GM19193 (cell line): ENCODE results near the gene SERPINE2.

Experiments
- POLR2A ChIP-seq: IDR thresholded peaks from 4 replicates; pipeline ENCODE4 v1.6.1; 2011; ENCODE audit not compliant: insufficient read depth, insufficient read length; ENCODE audit errors: extremely low read depth

The SERPINE2 gene

GRCh38 chr2:224032283-224032682 is 6.8 kb downstream of the SERPINE2 start:
- no peak for TF ChIP-seq POLR2A

- no peak for TF ChIP-seq POLR2A
Measured at GRCh38 chr2:224031358-224031970, 7.6 kb downstream of the SERPINE2 start.

DNA sequence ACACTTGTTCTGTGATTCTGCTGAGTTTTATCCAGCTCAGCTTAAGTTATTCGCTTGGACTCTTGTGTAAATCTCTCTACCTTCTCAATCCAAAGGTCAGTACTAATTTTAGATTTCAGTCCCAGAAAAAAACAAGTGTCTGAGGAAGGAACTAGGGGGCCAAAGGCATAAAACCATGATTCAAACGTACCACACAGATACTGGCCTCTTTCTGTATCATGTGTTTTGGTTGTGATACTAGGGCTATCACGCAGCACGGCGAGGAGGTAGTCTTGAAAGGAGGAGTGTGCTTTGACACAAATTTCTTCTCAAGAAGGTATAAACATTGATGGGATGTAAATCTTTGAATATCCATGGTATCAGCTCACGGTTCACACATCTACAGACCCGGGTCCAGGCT is 8.3 kb downstream of the SERPINE2 start:
- TF ChIP-seq POLR2A, result no peak

DNA sequence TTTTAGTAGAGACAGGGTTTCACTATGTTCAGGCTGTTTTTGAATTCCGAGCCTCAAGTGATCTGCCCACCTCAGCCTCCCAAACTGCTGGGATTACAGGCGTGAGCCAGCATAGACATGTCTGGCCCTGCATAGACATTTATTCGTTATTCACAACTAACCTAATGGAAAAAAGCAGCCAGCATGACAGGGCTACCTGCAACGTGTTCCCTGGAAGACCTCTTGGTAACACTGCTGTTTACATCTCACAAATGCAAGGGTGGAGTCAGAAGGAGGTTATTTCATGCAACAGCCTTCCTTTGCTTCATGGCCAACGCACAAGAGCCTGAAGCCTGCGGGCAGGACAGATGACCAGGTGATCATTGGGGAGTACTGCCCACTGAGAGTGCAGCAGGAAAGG is 9.2 kb downstream of the SERPINE2 start:
- no peak for TF ChIP-seq POLR2A

DNA sequence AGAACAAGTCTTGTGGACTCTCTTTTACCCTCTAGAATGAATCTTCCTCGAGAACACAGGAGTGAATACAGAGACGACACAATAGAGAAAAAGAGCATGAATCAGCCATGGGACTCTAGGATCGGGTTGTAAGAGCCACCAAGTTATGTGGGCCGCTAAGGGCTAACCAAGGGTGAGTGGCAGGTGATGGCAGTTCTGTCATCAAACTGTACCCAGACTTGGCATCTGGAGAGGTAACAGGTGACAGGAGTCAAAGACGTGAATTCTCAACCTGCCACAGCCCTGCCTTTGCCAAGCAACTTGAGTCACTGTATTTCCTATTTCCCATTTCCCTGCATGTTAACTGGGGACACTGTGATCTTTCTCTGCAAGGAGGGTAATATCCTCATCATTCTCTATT is 11.2 kb downstream of the SERPINE2 start:
- TF ChIP-seq POLR2A, result no peak

- no peak for TF ChIP-seq POLR2A
Measured at GRCh38 chr2:224027070-224027469, 12.0 kb downstream of the SERPINE2 start.

DNA sequence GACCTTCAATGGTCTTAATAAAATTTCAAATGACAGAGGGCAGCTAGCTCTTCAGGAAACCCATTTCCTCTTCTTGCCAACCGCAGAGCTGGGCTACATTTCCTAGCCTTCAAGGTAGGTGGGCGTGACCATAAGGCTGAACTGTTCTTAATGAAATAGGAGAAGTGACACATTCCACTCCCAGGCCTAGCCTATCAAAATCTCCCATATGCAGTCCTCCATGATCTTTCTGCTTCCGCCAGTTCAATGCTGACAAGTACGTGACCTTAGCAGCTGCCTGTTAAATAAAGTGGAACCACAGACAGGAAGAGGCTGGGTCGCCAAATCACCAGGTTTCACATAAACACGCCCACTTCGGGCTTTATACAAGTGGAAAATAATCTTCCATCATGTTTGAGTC is 13.2 kb downstream of the SERPINE2 start:
- TF ChIP-seq POLR2A, result no peak

DNA sequence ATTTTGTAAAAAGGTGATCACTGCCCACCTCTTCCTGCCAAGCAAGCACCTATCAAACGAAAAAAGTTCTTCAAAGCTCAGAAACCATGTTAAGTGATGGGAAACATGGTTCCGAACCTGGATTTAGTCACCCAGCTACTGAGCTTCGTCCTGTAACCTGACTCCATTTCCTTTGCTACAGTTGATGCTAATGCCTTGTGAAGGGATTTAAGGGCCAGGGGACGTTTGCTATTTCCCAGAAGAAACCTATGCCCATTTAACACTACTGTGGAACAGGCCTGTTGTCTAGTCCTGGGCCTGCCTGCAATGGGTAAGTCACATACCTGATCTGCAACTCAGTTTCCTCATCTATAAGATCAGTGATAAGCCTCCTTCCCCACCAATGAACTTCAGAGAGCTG is 14.8 kb downstream of the SERPINE2 start:
- no peak for TF ChIP-seq POLR2A

DNA sequence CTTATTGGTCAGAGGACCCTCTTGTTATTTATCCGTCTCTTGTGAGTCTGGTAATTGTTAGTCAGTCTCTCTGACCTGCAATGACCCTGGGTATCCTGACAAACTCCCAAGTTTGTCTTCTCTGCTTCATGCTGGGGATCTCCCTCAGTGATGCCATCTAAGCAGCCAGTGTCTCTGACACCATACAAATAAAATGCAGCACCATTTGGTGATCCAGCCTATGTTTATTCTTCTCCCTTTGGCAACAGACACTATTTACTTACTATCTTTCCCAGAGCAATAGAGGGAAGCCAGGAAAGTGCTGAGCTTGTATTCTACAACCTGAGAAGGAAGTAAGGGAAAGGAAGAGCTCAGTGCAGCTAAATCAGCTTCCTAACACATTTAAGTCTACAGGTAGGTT is 15.9 kb downstream of the SERPINE2 start:
- TF ChIP-seq POLR2A, result no peak

DNA sequence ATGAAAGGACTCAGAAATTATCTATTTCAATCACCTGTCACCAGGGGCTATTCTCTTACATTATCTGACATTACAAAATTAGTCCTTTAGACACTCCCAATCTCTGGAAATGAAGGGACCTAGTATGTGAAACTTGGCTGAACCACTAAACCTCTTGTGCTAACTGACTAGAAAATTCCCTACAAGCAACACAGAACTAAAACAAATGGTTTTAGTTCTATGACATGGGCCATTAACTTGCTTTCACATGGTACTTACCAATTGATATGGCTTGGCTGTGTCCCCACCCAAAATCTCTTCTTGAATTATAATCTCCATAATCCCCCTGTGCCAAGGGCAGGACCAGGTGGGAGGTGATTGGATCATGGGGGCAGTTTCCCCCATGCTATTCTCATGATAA is 16.6 kb downstream of the SERPINE2 start:
- no peak for TF ChIP-seq POLR2A

DNA sequence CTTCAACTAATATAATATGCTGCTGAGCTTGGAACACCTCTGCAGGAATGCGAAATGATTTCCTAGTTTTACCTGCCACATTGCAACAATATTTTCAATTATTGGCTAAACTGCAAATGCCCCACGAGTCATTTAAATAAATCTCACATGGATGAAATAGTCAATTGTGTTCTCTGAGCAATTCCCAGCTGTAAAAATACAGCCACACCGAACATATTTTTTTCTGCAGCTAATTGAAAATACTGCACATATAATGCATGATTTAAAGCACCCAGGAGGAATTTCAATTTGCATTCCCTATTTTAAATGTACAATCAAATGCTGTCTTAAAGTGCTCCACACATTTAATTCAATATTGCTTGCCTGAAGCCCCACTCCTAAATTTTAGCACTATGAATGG is 18.6 kb downstream of the SERPINE2 start:
- TF ChIP-seq POLR2A, result no peak

DNA sequence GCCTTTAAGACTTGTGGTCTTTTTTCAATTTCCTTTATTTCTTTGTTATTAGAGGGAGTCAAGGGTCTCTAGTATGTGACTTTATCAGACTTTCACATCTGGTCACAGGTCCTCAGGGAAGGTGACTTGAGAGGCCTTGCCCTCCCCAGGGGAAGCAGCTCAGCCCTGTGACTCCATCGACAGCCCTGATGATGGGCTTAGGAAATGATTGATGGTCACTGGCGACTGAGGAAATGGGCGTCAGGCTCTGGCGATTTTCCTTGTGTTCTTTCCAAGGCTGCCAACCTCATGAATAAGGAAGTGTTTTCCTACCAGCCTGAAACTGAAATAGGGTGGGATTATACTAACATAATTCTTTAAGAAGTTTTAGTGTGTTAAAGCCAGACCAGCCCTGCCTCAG is 21.1 kb downstream of the SERPINE2 start:
- no peak for TF ChIP-seq POLR2A

- no peak for TF ChIP-seq POLR2A
Measured at GRCh38 chr2:224016963-224017362, 22.1 kb downstream of the SERPINE2 start.

- TF ChIP-seq POLR2A, result no peak
Measured at GRCh38 chr2:224014336-224014735, 24.8 kb downstream of the SERPINE2 start.

DNA sequence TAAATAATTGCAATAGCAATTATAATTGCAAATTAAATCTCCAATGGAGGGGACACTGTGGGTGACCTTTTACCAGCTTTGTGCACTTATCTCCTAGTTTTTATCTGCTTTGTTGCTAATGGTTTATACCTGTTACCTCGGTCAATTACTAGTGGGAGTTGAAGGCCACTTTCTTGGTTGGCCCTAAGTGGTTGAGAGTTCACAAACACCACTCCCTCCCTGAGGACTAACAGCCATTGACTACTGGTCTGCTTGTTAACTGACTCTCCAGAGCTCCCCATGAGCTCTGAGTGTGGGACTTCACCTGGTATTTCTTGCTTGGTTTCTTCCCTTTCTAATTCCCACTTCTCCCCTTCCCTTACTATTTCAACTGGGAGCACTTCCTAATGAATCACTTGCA is 27.2 kb downstream of the SERPINE2 start:
- TF ChIP-seq POLR2A, result no peak

DNA sequence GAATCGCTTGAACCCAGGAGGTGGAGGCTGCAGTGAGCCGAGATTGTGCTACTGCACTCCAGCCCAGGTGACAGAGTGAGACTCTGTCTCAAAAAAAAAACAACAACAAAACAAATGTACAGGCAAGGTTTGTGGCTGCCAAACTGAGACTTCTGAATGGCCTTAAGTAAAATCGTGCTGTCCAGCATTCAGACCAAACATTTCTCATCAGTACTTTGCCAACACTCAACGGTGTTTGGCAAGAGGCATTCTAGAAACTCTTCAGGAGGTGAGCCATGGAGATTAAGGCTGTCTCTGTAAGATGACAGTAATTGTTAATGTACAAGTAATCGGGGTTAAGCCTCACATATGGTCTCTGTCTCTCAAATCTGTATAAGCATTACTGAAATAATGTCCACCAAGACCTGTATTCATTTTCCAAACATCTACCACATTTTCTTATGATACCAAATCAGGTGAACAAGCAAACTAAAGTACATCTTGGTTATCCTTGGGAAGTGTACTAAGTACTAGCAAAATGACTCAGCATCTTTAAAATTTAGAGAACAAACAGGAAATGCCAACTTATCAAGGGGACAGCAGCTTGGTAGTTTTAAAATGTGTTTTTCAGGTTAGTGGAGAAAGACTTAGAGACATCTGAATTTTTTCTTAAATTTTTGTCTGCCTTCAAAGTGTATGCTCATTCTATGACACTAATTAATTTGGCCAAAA is 29.3 kb downstream of the SERPINE2 start:
- no peak for TF ChIP-seq POLR2A

DNA sequence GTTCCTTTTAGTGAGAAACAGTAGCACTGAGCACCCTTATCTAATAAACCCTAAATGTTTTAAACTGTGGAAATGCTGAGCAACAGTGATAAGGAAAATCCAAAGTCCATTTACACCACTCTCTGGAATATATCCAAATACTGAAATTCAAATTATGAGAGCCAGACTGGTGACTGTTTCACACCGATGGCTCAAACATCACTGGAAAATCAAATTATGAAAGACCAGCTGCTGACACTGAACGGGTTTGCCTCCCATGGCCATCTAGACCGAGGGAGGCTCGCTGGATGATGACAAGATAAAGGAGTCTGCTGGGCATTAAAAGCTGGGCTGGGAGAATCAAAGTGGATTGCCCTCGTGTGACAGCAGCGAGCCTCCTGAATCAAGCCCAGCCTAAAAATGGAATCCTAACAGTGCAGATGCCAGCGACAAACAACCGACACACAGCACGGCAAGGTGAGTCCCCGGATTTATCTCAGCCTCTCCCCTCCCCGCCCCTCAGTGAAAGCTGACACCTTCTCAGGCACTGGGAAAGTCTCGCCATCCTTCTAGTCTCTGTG is 30.3 kb downstream of the SERPINE2 start:
- no peak for TF ChIP-seq POLR2A

GRCh38 chr2:224004105-224004695 is 34.9 kb downstream of the SERPINE2 start:
- no peak for TF ChIP-seq POLR2A
